Activated naive CD4-positive, alpha-beta T cell treated with anti-CD3 and anti-CD28 coated beads for 36 hours (primary cell): ENCODE measurements around the gene TANC1. TPM values are rescaled to one million over a fixed set of nuclear protein-coding genes. Genes with fewer than 3 reads are reported as not detected.

ENCODE experiments used
- CTCF ChIA-PET: fragments of 350-600 bp; sonication (Branson Sonifier 250); formaldehyde crosslinking; loops from one replicate; lab custom pipeline; 2021; ENCODE audit warnings: antibody characterized with exemption; lab: Charles Lee
- DNase-seq: peaks from one replicate; pipeline ENCODE4 v3.0.0-alpha.2; 2020
- H3K27ac Mint-ChIP-seq: one replicate; pipeline ENCODE4 v1.8.0; 2021; ENCODE audit warnings: mild to moderate bottlenecking, mixed read lengths
- H3K27me3 Mint-ChIP-seq: one replicate; pipeline ENCODE4 v1.8.0; 2021; ENCODE audit warnings: low read depth, mixed read lengths
- H3K36me3 Mint-ChIP-seq: one replicate; pipeline ENCODE4 v1.8.0; 2021; ENCODE audit warnings: low read depth, mixed read lengths
- H3K4me1 Mint-ChIP-seq: one replicate; pipeline ENCODE4 v1.8.0; 2021; ENCODE audit warnings: low read depth, mixed read lengths
- H3K4me3 Mint-ChIP-seq: one replicate; pipeline ENCODE4 v1.8.0; 2021; ENCODE audit warnings: mild to moderate bottlenecking, moderate library complexity, mixed read lengths
- H3K9me3 Mint-ChIP-seq: one replicate; pipeline ENCODE4 v1.8.0; 2021; ENCODE audit warnings: mixed read lengths
- intact Hi-C: fragments of 100-400 bp; cut with micrococcal nuclease; formaldehyde crosslinking; loops from one replicate; pipeline ENCODE4 v1.15.1; 2023
- total RNA-seq, 2 experiments: library from RNA; stranded (reverse); gene quantifications; one replicate each; pipeline ENCODE4 v1.2.3, GENCODE V29; 2021

TANC1 gene
- total RNA-seq, 2 experiments from 2014 or later, result 2.0 to 2.3 TPM

GRCh38 chr2:158984604-158985135, 16.2 kb downstream of the TANC1 start:
- Mint-ChIP-seq H3K9me3 (no peaks in the 10 kb centered on the region), H3K27ac (no peak overlapping the region)
- CTCF ChIA-PET, result interaction anchor here (1.2 to 2.0 kb wide), 2 partner anchors 13 to 134 kb away, joined by 5 to 8 read pairs; no protein-coding TSS in a partner anchor

GRCh38 chr2:158988501-158988900, 20.1 kb downstream of the TANC1 start:
- no peaks in the 10 kb centered on the region for H3K36me3 Mint-ChIP-seq
- DNase-seq, result no peak
- CTCF ChIA-PET, result interaction anchor here (1.4 kb wide), 1 partner anchor 130 kb away, joined by 3 read pairs; no protein-coding TSS in a partner anchor
- H3K27ac Mint-ChIP-seq, result no peak overlapping the region
- no peak overlapping the region for H3K4me3 Mint-ChIP-seq
- intact Hi-C loops, result no loop called here
- peaks cover 4% of the 10 kb centered on the region for H3K27me3 Mint-ChIP-seq
- H3K4me1 Mint-ChIP-seq, result no peaks in the 10 kb centered on the region
- no peaks in the 10 kb centered on the region for H3K9me3 Mint-ChIP-seq

More at GRCh38 chr2:158984604-158985135, 16.2 kb downstream of the TANC1 start:
- Mint-ChIP-seq H3K4me1 (no peaks in the 10 kb centered on the region), H3K4me3 (no peak overlapping the region), H3K27me3 (no peaks in the 10 kb centered on the region), H3K36me3 (no peaks in the 10 kb centered on the region)
- DNase-seq, result no peak
- intact Hi-C loops, result no loop called here

GRCh38 chr2:158989165-158989564, 20.7 kb downstream of the TANC1 start:
- no peak overlapping the region for H3K27ac Mint-ChIP-seq
- CTCF ChIA-PET, result no interaction called here
- intact Hi-C loops, result no loop called here
- DNase-seq, result no peak
- no peaks in the 10 kb centered on the region for H3K4me1 Mint-ChIP-seq
- no peaks in the 10 kb centered on the region for H3K9me3 Mint-ChIP-seq
- H3K4me3 Mint-ChIP-seq, result no peak overlapping the region
- H3K36me3 Mint-ChIP-seq, result no peaks in the 10 kb centered on the region
- H3K27me3 Mint-ChIP-seq, result peaks cover 4% of the 10 kb centered on the region

- no peaks in the 10 kb centered on the region for H3K9me3 Mint-ChIP-seq
- no peak overlapping the region for H3K4me3 Mint-ChIP-seq
- H3K4me1 Mint-ChIP-seq, result no peaks in the 10 kb centered on the region
- intact Hi-C loops, result no loop called here
- H3K36me3 Mint-ChIP-seq, result no peaks in the 10 kb centered on the region
- no peak overlapping the region for H3K27ac Mint-ChIP-seq
- peaks cover 4% of the 10 kb centered on the region for H3K27me3 Mint-ChIP-seq
- no peak for DNase-seq
- CTCF ChIA-PET, result no interaction called here
Measured at GRCh38 chr2:158990397-158991214, 22.2 kb downstream of the TANC1 start.

- no peak overlapping the region for H3K27ac Mint-ChIP-seq
- H3K4me1 Mint-ChIP-seq, result no peaks in the 10 kb centered on the region
- peaks cover 4% of the 10 kb centered on the region for H3K27me3 Mint-ChIP-seq
- no peaks in the 10 kb centered on the region for H3K36me3 Mint-ChIP-seq
- DNase-seq, result no peak
- no peak overlapping the region for H3K4me3 Mint-ChIP-seq
- H3K9me3 Mint-ChIP-seq, result no peaks in the 10 kb centered on the region
- CTCF ChIA-PET, result no interaction called here
- intact Hi-C loops, result no loop called here
Measured at GRCh38 chr2:158993030-158993429, 24.6 kb downstream of the TANC1 start.

- Mint-ChIP-seq H3K4me1 (no peaks in the 10 kb centered on the region), H3K9me3 (no peaks in the 10 kb centered on the region), H3K27ac (no peak overlapping the region), H3K36me3 (no peaks in the 10 kb centered on the region), H3K4me3 (no peak overlapping the region), H3K27me3 (peaks cover 4% of the 10 kb centered on the region)
- intact Hi-C loops, result no loop called here
- CTCF ChIA-PET, result no interaction called here
- DNase-seq, result no peak
Measured at GRCh38 chr2:158993721-158994587, 25.5 kb downstream of the TANC1 start.

GRCh38 chr2:158994920-158995676, 26.7 kb downstream of the TANC1 start:
- H3K27me3 Mint-ChIP-seq, result peaks cover 7% of the 10 kb centered on the region
- no peak overlapping the region for H3K27ac Mint-ChIP-seq
- H3K36me3 Mint-ChIP-seq, result no peaks in the 10 kb centered on the region
- no peak overlapping the region for H3K4me3 Mint-ChIP-seq
- H3K4me1 Mint-ChIP-seq, result peaks cover 4% of the 10 kb centered on the region
- H3K9me3 Mint-ChIP-seq, result no peaks in the 10 kb centered on the region
- intact Hi-C loops, result no loop called here
- DNase-seq, result no peak
- CTCF ChIA-PET, result interaction anchor here (0.5 to 1.2 kb wide), 3 partner anchors 95 to 141 kb away, joined by 3 to 4 read pairs (median 3); no protein-coding TSS in a partner anchor

GRCh38 chr2:158995677-158996049, 27.2 kb downstream of the TANC1 start:
- Mint-ChIP-seq H3K27ac (no peak overlapping the region), H3K4me1 (peaks cover 4% of the 10 kb centered on the region), H3K27me3 (peaks cover 7% of the 10 kb centered on the region), H3K36me3 (no peaks in the 10 kb centered on the region), H3K4me3 (no peak overlapping the region), H3K9me3 (no peaks in the 10 kb centered on the region)
- DNase-seq, result no peak
- CTCF ChIA-PET, result interaction anchor here (1.2 kb wide), 1 partner anchor 123 kb away, joined by 4 read pairs; no protein-coding TSS in a partner anchor
- intact Hi-C loops, result no loop called here

- H3K36me3 Mint-ChIP-seq, result no peaks in the 10 kb centered on the region
- H3K9me3 Mint-ChIP-seq, result no peaks in the 10 kb centered on the region
- CTCF ChIA-PET, result interaction anchor here (0.5 to 2.2 kb wide), 4 partner anchors 11 to 620 kb away, joined by 3 to 8 read pairs (median 4); no protein-coding TSS in a partner anchor
- intact Hi-C loops, result no loop called here
- H3K4me3 Mint-ChIP-seq, result no peak overlapping the region
- no peak for DNase-seq
- peaks cover 7% of the 10 kb centered on the region for H3K27me3 Mint-ChIP-seq
- H3K27ac Mint-ChIP-seq, result no peak overlapping the region
- peaks cover 4% of the 10 kb centered on the region for H3K4me1 Mint-ChIP-seq
Measured at GRCh38 chr2:158996378-158996993, 28.0 kb downstream of the TANC1 start.

GRCh38 chr2:158997037-158997790, 28.8 kb downstream of the TANC1 start:
- H3K27me3 Mint-ChIP-seq, result peaks cover 7% of the 10 kb centered on the region
- H3K4me3 Mint-ChIP-seq, result no peak overlapping the region
- H3K27ac Mint-ChIP-seq, result no peak overlapping the region
- peaks cover 4% of the 10 kb centered on the region for H3K4me1 Mint-ChIP-seq
- no peak for DNase-seq
- intact Hi-C loops, result no loop called here
- H3K36me3 Mint-ChIP-seq, result no peaks in the 10 kb centered on the region
- CTCF ChIA-PET, result interaction anchor here (0.5 to 2.2 kb wide), 6 partner anchors 11 to 620 kb away, joined by 3 to 8 read pairs (median 3); no protein-coding TSS in a partner anchor
- no peaks in the 10 kb centered on the region for H3K9me3 Mint-ChIP-seq
